Psoas muscle (tissue), 8 donors: ENCODE results near the gene ANAPC15. TPM values are rescaled to one million over a fixed set of nuclear protein-coding genes. Genes with fewer than 3 reads are reported as not detected.

Source experiments
- ATAC-seq, 4 donors: fragments of 200-7000 bp; cut with Tn5 transposase; one replicate each; pipeline ENCODE4 v1.9.1; 2020; ENCODE audit warnings: moderate library complexity in 3 of 4, mild to moderate bottlenecking in 2 of 4
- DNase-seq, 2 donors: peaks; one replicate each; pipeline ENCODE4 v3.0.0-alpha.2; 2020
- H3K27ac ChIP-seq: fragments of 200-600 bp; one replicate; pipeline ENCODE4 v1.8.0; 2022
- H3K27me3 ChIP-seq, 3 donors: fragments of 200-600 bp in 1 of 3; one replicate each; pipeline versions ENCODE4 v1.6.1 to v1.8.0; 2013 to 2022; ENCODE audit warnings: low read length in 2 of 3, mild to moderate bottlenecking in 2 of 3, moderate library complexity in 1 of 3; ENCODE audit not compliant: insufficient read depth in 3 of 3
- H3K36me3 ChIP-seq, 2 donors: fragments of 200-600 bp in 1 of 2; one replicate each; pipeline versions ENCODE4 v1.6.1 to v1.8.0; 2013 to 2022; ENCODE audit warnings: low read depth in 1 of 2, mild to moderate bottlenecking in 1 of 2, moderate library complexity in 1 of 2; ENCODE audit not compliant: insufficient read depth in 1 of 2
- H3K4me1 ChIP-seq: fragments of 200-600 bp; one replicate; pipeline ENCODE4 v1.8.0; 2022
- H3K4me3 ChIP-seq: fragments of 200-600 bp; one replicate; pipeline ENCODE4 v1.8.0; 2022; ENCODE audit warnings: mild to moderate bottlenecking
- H3K9me3 ChIP-seq: fragments of 200-600 bp; one replicate; pipeline ENCODE4 v1.8.0; 2022
- WGBS, 3 donors: extraction: QIAGEN DNeasy Blood & Tissue Kit; methylation state at CpG; one replicate each; pipeline versions ENCODE4 v1.1.6 to v1.1.7; 2013; 5-methylcytosine and 5-hydroxymethylcytosine counted together
- intact Hi-C, 2 donors: fragments of 100-400 bp; cut with DNase I; formaldehyde crosslinking; loops; one replicate each; pipeline versions ENCODE4 v1.11.0 to v1.14.2; 2022
- long read RNA-seq, 2 donors: library from polyadenylated mRNA; unstranded; transcript quantifications; one replicate each; pipeline ENCODE4 v2.0.0, GENCODE V29; 2021
- polyA plus RNA-seq, 3 donors: library from polyadenylated mRNA; stranded (reverse); fragments of 200-250 nt; gene quantifications; one replicate each; pipeline ENCODE4 v1.2.3, GENCODE V29; 2013
- total RNA-seq, 4 donors: library from RNA; stranded (reverse); fragmentation: NEBNext Ultra II Directional in 2 of 4; extraction: Animal tissue kit (Norgen Biotek cat#: 25700) in 2 of 4; gene quantifications; one replicate each; pipeline versions ENCODE4 v1.2.1 to v1.2.4, GENCODE V29; 2021 to 2023
- TF ChIP-seq, protein P1 (sequence below): fragments of 200-600 bp; IDR thresholded peaks from one replicate; pipeline ENCODE4 v1.8.0; 2022; ENCODE audit warnings: antibody characterized with exemption
- donor health status: healthy with polysubstance abuse.
- donor health status: DM: no; HTN: no; CAD: no; lungs with moderate emphysema.
- donor health status: Bipolar disorder and iron deficiency.
- donor health status: healthy.
- donor health status: DM: yes; HTN: yes; CAD: no.
- donor health status: DM: no; HTN: no; CAD: no.
- donor health status: DM: no; HTN: no; CAD: no.
- donor health status: DM: yes; HTN: yes; CAD: no.

ANAPC15 gene
- total RNA-seq = 10 to 100 TPM; 32.7 to 45.7 (median 37.1) TPM
- 10 to 100 TPM; 33.0 to 49.2 (median 43.0) TPM for polyA plus RNA-seq
- long read RNA-seq, donor 1, transcript ANAPC15-201 (6 exons, 886 nt) = minor isoform, 9 of 21 reads
- long read RNA-seq, donor 1, transcript ANAPC15-208 (6 exons, 867 nt) = major isoform, 10 of 21 reads
- long read RNA-seq, donor 1, partial matches to known transcripts = 0 of 21 reads
- long read RNA-seq, donor 1, other reads (novel, unspliced or antisense) = 0 of 21 reads
- long read RNA-seq, donor 2, transcript ANAPC15-208 (6 exons, 867 nt) = minor isoform, 11 of 39 reads
- long read RNA-seq, donor 2, transcript ANAPC15-201 (6 exons, 886 nt) = major isoform, 17 of 39 reads
- long read RNA-seq, donor 2, partial matches to known transcripts = 2 of 39 reads
- long read RNA-seq, donor 2, other reads (novel, unspliced or antisense) = 2 of 39 reads

- H3K4me1 ChIP-seq = peaks cover 4% of the 10 kb centered on the region
- peak within 1 kb of the TSS; percentile 88 for H3K27ac ChIP-seq
- TF ChIP-seq, protein P1, sequence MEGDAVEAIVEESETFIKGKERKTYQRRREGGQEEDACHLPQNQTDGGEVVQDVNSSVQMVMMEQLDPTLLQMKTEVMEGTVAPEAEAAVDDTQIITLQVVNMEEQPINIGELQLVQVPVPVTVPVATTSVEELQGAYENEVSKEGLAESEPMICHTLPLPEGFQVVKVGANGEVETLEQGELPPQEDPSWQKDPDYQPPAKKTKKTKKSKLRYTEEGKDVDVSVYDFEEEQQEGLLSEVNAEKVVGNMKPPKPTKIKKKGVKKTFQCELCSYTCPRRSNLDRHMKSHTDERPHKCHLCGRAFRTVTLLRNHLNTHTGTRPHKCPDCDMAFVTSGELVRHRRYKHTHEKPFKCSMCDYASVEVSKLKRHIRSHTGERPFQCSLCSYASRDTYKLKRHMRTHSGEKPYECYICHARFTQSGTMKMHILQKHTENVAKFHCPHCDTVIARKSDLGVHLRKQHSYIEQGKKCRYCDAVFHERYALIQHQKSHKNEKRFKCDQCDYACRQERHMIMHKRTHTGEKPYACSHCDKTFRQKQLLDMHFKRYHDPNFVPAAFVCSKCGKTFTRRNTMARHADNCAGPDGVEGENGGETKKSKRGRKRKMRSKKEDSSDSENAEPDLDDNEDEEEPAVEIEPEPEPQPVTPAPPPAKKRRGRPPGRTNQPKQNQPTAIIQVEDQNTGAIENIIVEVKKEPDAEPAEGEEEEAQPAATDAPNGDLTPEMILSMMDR = no peak
- intact Hi-C loops = loop anchor here (1.0 to 10.0 kb wide), 4 partner anchors 9 to 312 kb away; partner anchors contain the start of genes INPPL1 (in 1 of the 2) and LAMTOR1 (in 1 of the 2)
- no peaks in the 10 kb centered on the region for H3K27me3 ChIP-seq
- peak within 1 kb of the TSS; percentile 80 for H3K4me3 ChIP-seq
- no peaks in the 10 kb centered on the region for H3K9me3 ChIP-seq
- ATAC-seq (peak; percentile 92 to 94 (median 93)), DNase-seq (peak; percentile 97 to 98)
- peaks cover 0 to 14% of the 10 kb centered on the region in 2 donors for H3K36me3 ChIP-seq
- WGBS, 3 donors = 0% methylated on average over 48 to 49 of the region's 49 CpGs
These were observed at the start of gene ANAPC15 for GRCh38 chr11:72112143-72112977. ANAPC15 (minus strand) TSS chr11:72112695; CDS start chr11:72111276, 1,419 bp downstream.

- H3K4me3 ChIP-seq = no peak overlapping the region
- TF ChIP-seq, protein P1 = no peak
- WGBS, 3 donors = 70 to 84% (median 75%) methylated on average over 2 of the region's 2 CpGs
These were observed 47.8 kb upstream of the ANAPC15 start for GRCh38 chr11:72160319-72160718.

GRCh38 chr11:72157131-72157530 lies 44.6 kb upstream of the ANAPC15 start:
- ATAC-seq = no peak
- H3K4me1 ChIP-seq = no peaks in the 10 kb centered on the region
- no peak for DNase-seq
- no peaks in the 10 kb centered on the region for H3K9me3 ChIP-seq
- no peak overlapping the region for H3K4me3 ChIP-seq
- H3K27ac ChIP-seq = no peak overlapping the region
- TF ChIP-seq, protein P1 = no peak
- intact Hi-C loops = no loop called here
- 80 to 91% (median 80%) methylated on average over 4 of the region's 4 CpGs for WGBS, 3 donors
- no peaks in the 10 kb centered on the region for H3K36me3 ChIP-seq
- H3K27me3 ChIP-seq = peaks cover 0 to 2% (median 0%) of the 10 kb centered on the region in 3 donors

More at GRCh38 chr11:72160319-72160718, 47.8 kb upstream of the ANAPC15 start:
- Histone ChIP-seq H3K27me3 (peaks cover 0 to 2% (median 0%) of the 10 kb centered on the region in 3 donors), H3K9me3 (no peaks in the 10 kb centered on the region), H3K27ac (no peak overlapping the region), H3K4me1 (no peaks in the 10 kb centered on the region), H3K36me3 (no peaks in the 10 kb centered on the region)
- DNase-seq (no peak), ATAC-seq (no peak)
- intact Hi-C loops = no loop called here

GRCh38 chr11:72155751-72156150 lies 43.3 kb upstream of the ANAPC15 start:
- no peaks in the 10 kb centered on the region for H3K9me3 ChIP-seq
- no peaks in the 10 kb centered on the region for H3K4me1 ChIP-seq
- 81 to 91% (median 90%) methylated on average over 4 of the region's 4 CpGs for WGBS, 3 donors
- no peaks in the 10 kb centered on the region for H3K36me3 ChIP-seq
- intact Hi-C loops = no loop called here
- TF ChIP-seq, protein P1 = no peak
- no peak for DNase-seq
- no peak overlapping the region for H3K27ac ChIP-seq
- peaks cover 0 to 2% (median 0%) of the 10 kb centered on the region in 3 donors for H3K27me3 ChIP-seq
- no peak for ATAC-seq
- no peak overlapping the region for H3K4me3 ChIP-seq
